Caki2 (cell line): Measurements from ENCODE around the gene ATP10A. TPM values are rescaled to one million over a fixed set of nuclear protein-coding genes. Genes with fewer than 3 reads are reported as not detected.

Experiments used
- DNase-seq: peaks from one replicate; pipeline ENCODE4 v3.0.0-alpha.2; 2015; ENCODE audit warnings: low read depth
- in situ Hi-C: cut with HindIII; loops from 2 replicates; pipeline ENCODE4 v1.10.0; 2016; ENCODE audit warnings: low sequenced_read_pairs, low pct_unique_long_range_greater_than_20kb, mixed read lengths
- total RNA-seq: library from RNA; depleted of rRNA; stranded (reverse); fragments of >200 nt; shearing (Covaris generic); gene quantifications from 2 replicates; pipeline ENCODE4 v1.2.3, GENCODE V29; 2014; ENCODE audit warnings: low replicate concordance

The ATP10A gene
- total RNA-seq, 1 experiment from 2014 or later: 2.9 TPM

DNA sequence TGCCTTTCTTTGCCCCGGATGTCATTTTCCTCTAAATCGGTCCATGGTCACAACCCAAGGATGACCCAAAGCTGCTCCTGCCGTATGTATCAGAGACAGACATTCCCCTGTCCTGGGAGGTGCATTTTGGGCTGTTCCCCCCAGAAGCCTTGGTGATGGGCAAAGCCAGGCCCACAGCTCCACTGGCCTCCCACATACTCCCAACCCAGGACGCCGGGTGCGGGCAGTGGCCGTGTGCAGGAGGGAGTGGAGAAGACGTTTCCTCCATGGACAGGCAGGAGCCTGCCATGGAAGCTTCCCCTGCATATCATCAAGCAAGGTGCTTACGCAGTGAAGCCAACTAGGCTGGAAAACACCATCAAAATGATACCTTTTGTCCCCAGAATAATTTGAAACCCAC, 175.0 kb downstream of the ATP10A start:
- in situ Hi-C loops: no loop called here
- DNase-seq: no peak

DNA sequence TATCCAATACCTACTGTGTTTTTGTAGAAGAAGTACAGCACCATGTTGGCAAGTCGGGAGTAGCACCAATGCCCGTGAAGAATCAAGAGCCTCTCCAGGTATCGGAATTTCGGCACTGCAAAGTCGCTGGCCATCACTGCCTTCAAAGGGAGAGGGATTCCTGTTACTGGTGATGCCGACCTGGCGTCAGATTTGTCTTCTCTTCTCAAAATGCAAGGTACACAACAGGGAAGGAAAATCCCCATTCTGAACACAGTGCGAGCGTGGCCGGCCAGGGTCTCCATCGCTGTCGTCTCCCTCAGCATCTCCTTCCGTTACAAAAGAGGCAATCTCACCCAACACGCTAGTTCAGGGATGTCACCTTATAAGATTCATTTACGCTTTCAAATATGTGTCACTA, 175.4 kb downstream of the ATP10A start:
- no peak for DNase-seq
- in situ Hi-C loops: no loop called here

DNA sequence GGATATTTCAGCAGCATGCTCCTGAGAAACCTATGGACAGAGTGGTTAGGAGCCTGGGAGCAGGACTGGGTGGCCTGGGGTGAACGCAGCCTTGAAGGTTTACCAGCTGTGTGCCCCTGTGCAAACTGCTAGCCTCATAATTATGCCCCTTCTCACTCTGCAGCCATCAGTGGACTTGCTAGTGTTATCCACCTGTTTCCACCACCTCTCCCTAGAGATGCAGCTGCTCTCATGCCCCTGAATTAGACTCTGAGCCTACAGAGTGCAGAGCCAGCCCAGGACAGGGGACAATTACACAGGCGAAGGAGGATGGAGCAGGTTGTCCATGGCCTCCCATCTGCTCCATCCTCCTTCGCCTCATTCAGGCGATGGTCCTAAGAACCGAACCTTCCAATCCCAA, 175.9 kb downstream of the ATP10A start:
- no peak for DNase-seq
- in situ Hi-C loops: no loop called here

DNA sequence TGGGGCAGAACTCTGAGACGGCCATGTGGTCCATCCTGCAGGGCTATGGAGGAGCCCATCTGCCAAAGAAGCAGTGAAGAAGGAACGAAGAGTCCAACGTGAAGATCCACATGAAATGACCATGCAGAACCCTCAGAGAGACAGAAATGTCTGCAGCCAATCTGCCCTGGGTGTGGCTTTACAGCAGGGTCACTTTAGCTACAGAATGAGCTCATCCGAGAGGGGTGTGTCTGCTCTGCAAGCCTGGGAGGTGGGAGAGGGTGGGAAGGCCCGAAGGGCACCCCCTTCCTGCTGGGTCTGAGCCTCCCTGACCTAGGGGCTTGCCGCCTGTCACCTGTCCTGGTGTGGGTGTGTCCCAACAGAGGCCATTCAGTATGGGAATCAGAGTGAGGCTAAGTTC, 176.3 kb downstream of the ATP10A start:
- no peak for DNase-seq
- in situ Hi-C loops: no loop called here

- in situ Hi-C loops: no loop called here
- no peak for DNase-seq
These were observed 178.4 kb downstream of the ATP10A start for GRCh38 chr15:25684521-25685431.

- in situ Hi-C loops: no loop called here
- no peak for DNase-seq
These were observed 179.2 kb downstream of the ATP10A start for GRCh38 chr15:25683911-25684310.

- in situ Hi-C loops: no loop called here
- DNase-seq: no peak
These were observed 179.7 kb downstream of the ATP10A start for GRCh38 chr15:25683415-25683814.

- DNase-seq: no peak
- in situ Hi-C loops: no loop called here
These were observed 180.8 kb downstream of the ATP10A start for GRCh38 chr15:25682340-25682739.

DNA sequence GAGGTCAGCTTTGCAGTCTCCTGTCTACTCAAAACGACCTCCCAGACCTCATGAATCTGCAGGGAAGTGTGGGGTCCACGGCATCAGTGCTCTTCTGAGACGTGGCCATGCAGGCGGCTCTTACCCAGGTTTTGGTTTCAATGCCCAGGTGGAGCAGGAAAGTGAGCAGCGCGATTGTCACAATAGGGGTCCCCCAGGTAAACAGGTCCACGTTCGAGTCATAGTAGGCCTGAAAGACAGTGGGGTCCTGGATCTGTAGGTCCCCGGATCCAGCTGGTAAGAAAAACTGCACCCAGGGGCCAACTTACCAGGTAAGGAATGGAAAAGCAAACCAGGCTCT, 182.5 kb downstream of the ATP10A start:
- in situ Hi-C loops: no loop called here

GRCh38 chr15:25679964-25680685, 183.0 kb downstream of the ATP10A start:
- in situ Hi-C loops: no loop called here
- no peak for DNase-seq

More for the DNA sequence above, 182.5 kb downstream of the ATP10A start:
- DNase-seq: no peak

- no peak for DNase-seq
- in situ Hi-C loops: no loop called here
These were observed 183.6 kb downstream of the ATP10A start for GRCh38 chr15:25679492-25679891.

DNA sequence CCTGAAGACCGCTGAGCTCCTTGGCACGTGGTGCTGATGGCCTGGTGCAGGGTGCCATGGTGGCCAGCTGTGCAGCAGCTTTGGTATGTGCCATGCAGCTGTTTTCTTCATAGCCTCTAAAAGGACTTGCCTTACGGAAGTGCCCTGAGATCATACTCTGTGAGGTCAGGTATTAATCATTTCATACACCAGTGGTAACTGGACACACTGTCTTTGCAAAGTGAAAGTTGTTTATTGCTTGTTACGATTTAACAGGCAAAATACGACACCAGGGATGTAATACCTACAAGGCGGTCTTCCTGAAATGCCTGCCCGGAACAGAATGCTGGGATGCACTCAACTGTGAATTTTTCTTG, 184.6 kb downstream of the ATP10A start:
- in situ Hi-C loops: no loop called here
- DNase-seq: no peak

DNA sequence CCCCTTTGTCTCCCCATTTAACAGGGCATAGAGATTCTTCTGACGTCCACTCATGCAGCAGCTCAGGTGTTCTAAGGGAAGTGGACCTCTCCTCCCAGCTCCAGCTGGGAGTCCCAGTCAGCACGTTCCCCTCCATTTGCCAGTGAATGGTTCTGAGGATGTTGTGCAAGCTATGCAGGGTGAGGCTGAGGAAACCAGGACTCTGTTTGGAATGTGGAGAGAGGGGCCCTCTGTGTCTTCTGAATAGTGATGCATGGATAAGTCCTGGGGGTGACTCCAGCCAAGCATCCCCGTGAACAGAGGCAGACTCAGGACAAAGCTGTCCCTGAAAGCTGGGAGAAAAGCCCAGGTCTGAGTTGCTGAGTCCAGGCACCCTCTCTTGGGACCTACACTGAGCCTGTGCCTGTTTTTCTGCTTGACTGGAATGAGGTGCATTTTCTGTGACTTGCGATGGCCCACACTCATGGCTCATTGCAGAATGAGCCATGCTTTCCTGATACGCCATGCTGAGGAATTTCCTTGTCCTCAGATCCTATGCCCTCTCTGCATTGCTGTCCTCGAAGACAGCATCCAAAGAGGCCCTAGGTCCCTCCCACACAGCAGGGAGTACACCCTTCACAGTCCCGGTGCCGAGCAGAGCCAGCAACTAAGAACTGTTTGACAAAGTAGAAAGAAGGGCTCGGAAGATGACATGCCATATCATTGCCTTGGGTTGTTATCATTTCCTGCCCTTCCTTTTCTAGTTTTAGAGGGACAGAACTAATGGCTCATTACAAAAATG, 185.2 kb downstream of the ATP10A start:
- in situ Hi-C loops: no loop called here
- no peak for DNase-seq

DNA sequence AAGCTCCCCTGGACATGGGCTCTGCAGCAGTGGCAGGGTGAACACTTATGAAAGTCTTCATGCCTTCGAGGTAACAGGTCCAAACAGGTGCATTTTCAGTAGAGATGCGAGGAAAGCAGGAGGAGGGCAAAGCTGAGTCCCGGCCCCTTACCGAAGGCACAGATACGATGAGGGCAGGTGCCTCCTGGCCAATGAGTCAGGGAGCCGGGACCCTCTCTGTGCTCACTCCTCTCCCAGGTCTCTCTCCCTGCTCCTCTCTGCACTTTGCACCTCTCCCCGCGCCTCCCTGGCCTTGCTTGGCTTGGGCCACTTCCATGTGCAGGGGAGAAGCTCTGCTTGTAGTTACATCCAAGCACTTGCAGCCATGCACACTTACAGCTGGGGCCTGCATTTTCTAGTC, 187.1 kb downstream of the ATP10A start:
- DNase-seq: no peak
- in situ Hi-C loops: no loop called here

DNA sequence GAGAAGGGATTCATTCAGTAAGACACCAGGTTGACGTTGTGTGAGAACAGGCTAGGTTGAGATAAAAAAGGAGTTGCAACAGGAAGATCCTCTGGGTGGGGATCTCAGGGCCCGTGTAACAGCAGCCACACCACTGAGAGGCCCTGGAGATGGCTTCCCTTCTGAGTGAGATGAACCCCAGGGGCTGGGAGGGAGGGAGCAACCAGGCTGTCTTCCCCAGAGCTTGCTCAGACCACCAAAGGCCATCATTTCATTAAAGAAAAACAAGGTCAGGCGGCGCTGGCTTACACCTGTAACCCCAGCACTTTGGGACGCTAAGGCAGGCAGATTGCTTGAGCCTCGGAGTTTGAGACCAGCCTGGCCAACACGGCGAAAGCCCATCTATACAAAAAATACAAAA, 187.7 kb downstream of the ATP10A start:
- DNase-seq: no peak
- in situ Hi-C loops: no loop called here

DNA sequence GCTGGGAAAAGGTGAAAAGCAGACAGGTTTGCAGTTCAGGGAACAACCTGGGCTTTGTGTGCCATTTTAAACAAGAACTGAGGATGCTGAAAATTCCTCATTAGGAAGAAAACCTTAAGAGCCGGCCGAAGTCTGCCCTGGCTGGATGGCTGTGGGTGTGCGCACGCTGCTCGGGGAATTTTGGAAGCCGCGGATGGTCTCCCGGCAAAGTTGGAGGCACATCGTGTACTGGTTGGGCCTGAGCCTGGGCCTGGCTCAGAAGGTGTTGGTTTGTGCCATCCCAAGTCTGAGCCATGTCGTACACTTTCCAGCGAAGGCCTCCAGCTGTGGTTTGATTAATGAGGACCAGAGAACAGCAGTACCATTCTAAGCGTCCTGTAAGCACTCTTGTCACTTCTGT, 188.2 kb downstream of the ATP10A start:
- in situ Hi-C loops: no loop called here
- DNase-seq: no peak

- in situ Hi-C loops: no loop called here
- no peak for DNase-seq
These were observed 189.2 kb downstream of the ATP10A start for GRCh38 chr15:25673972-25674371.

DNA sequence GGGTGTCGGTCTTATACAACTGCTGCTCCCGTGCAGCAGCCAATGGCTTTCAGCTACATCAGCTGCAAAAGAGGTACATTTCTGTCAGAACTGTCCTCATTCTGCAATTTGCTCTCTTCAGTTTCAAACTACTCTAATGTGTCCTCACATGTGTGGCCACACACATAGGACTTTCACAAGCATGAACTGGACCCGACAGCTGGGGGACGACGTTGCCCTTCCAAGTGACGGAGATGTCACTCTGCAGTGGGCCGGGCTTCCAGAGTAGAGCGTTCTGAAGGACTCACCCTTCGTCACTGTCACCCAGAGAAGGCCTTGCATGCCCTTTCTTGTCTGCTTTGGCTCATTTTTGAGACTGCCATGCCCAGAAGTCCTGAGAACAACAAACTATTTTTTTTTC, 189.8 kb downstream of the ATP10A start:
- no peak for DNase-seq
- in situ Hi-C loops: no loop called here

- DNase-seq: no peak
- in situ Hi-C loops: no loop called here
These were observed 192.0 kb downstream of the ATP10A start for GRCh38 chr15:25671132-25671531.
